Suprapubic skin (tissue), 4 donors: ENCODE measurements around the gene ELOVL3. TPM values are rescaled to one million over a fixed set of nuclear protein-coding genes. Genes with fewer than 3 reads are reported as not detected.

ENCODE experiments used
- DNase-seq, 2 donors: peaks; one replicate each; pipeline ENCODE4 v3.0.0-alpha.2; 2019; ENCODE audit warnings: low spot score in 2 of 2
- H3K27ac ChIP-seq: fragments of 200-600 bp; sonication (generic); one replicate; pipeline ENCODE4 v1.5.1; 2019
- H3K27me3 ChIP-seq: fragments of 200-600 bp; sonication (generic); one replicate; pipeline ENCODE4 v1.5.1; 2019
- H3K36me3 ChIP-seq: fragments of 200-600 bp; sonication (generic); one replicate; pipeline ENCODE4 v1.5.1; 2019
- H3K4me1 ChIP-seq: fragments of 200-600 bp; sonication (generic); one replicate; pipeline ENCODE4 v1.5.1; 2019
- H3K4me3 ChIP-seq: fragments of 200-600 bp; sonication (generic); one replicate; pipeline ENCODE4 v1.5.1; 2019; ENCODE audit warnings: mild to moderate bottlenecking
- H3K9me3 ChIP-seq: fragments of 200-600 bp; sonication (generic); one replicate; pipeline ENCODE4 v1.5.1; 2019
- EP300 ChIP-seq: sonication (generic); formaldehyde crosslinking; IDR thresholded peaks from one replicate; pipeline ENCODE4 v1.6.1; 2017; ENCODE audit warnings: antibody characterized with exemption
- POLR2A ChIP-seq, 2 donors: fragments of 450-650 bp; IDR thresholded peaks; one replicate each; pipeline ENCODE4 v1.6.1; 2017; ENCODE audit warnings: antibody characterized with exemption in 2 of 2, mild to moderate bottlenecking in 2 of 2, moderate library complexity in 2 of 2
- POLR2AphosphoS5 ChIP-seq, 3 donors: sonication (generic); formaldehyde crosslinking; IDR thresholded peaks; one replicate each; pipeline ENCODE4 v1.6.1; 2017; ENCODE audit warnings: antibody characterized with exemption in 3 of 3
- WGBS: methylation state at CpG from one replicate; pipeline ENCODE4 v1.1.5; 2018; 5-methylcytosine and 5-hydroxymethylcytosine counted together
- total RNA-seq, 4 donors: library from RNA; depleted of rRNA; stranded (reverse); fragments of >200 nt; gene quantifications; one replicate each; pipeline ENCODE4 v1.1.0, GENCODE V29; 2016
- TF ChIP-seq, protein P1 (sequence below), 2 donors: fragments of 200-600 bp in 1 of 2; fragments of 450-650 bp in 1 of 2; sonication (generic) in 1 of 2; IDR thresholded peaks; one replicate each; pipeline ENCODE4 v1.5.1; 2016 to 2019; ENCODE audit warnings: antibody characterized with exemption in 2 of 2, mild to moderate bottlenecking in 1 of 2, moderate library complexity in 1 of 2

ELOVL3 gene
- total RNA-seq, 4 donors from 2014 or later, result 16.9 to 84.1 (median 56.5) TPM

DNA sequence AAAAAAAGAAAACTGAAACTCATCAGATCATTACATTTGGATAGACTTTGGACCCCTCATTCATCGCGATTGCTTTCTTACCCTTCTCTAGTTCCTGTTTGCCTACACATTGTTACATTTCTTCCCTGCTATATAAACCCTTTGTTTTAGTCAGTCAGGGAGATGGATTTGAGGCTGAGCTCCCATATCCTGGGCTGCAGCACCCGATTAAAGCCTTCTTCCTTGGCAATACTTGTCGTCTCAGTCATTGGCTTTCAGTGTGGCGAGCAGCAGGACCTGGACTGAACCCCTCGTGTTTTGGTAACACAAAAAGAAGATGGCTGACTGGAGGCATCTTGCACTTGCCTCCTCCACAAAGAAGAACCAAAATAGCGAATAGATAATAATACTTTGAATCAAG is 34.1 kb upstream of the ELOVL3 start:
- WGBS, result 79% methylated on average over 7 of the region's 7 CpGs

DNA sequence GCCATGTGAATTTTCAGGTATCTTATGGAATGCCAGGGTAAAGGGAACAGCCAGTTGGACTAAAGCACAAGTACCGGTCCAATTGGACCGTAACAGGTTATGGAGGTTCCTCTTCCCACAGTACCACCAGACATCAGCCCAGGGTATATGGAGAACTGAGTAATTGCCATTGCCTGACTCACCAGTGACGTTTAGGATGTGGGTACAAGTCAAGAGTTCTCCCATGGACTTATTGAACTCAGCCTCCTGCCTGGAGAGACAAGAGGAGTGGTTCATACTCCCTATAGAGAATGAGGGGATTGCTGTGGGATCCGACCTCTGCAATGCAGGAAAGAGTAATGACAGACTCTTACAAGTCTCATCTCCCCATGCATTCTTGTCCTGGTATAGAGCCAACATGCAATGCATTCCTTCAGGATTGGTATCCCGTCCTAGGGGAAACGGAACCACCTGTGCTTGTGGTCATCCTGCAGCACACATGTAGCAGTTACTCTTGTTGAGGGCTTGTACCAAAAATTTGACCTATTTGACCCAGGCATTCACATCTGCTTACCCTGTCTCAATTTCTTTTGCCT is 30.7 kb upstream of the ELOVL3 start:
- no peak for DNase-seq
- Histone ChIP-seq H3K9me3 (no peaks in the 10 kb centered on the region), H3K27me3 (no peaks in the 10 kb centered on the region), H3K4me3 (no peak overlapping the region), H3K27ac (no peak overlapping the region), H3K36me3 (no peaks in the 10 kb centered on the region), H3K4me1 (no peaks in the 10 kb centered on the region)
- WGBS, result 75% methylated on average over 6 of the region's 6 CpGs
- TF ChIP-seq, protein P1, sequence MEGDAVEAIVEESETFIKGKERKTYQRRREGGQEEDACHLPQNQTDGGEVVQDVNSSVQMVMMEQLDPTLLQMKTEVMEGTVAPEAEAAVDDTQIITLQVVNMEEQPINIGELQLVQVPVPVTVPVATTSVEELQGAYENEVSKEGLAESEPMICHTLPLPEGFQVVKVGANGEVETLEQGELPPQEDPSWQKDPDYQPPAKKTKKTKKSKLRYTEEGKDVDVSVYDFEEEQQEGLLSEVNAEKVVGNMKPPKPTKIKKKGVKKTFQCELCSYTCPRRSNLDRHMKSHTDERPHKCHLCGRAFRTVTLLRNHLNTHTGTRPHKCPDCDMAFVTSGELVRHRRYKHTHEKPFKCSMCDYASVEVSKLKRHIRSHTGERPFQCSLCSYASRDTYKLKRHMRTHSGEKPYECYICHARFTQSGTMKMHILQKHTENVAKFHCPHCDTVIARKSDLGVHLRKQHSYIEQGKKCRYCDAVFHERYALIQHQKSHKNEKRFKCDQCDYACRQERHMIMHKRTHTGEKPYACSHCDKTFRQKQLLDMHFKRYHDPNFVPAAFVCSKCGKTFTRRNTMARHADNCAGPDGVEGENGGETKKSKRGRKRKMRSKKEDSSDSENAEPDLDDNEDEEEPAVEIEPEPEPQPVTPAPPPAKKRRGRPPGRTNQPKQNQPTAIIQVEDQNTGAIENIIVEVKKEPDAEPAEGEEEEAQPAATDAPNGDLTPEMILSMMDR (IDR thresholded peaks at IDR 0.05), result no peak
- TF ChIP-seq POLR2AphosphoS5 (IDR thresholded peaks at IDR 0.05), result no peak
- TF ChIP-seq EP300, result no peak
- TF ChIP-seq POLR2A (IDR thresholded peaks at IDR 0.05), result no peak

More for the DNA sequence above, 34.1 kb upstream of the ELOVL3 start:
- no peak overlapping the region for H3K27ac ChIP-seq
- no peak for DNase-seq
- no peaks in the 10 kb centered on the region for H3K36me3 ChIP-seq
- H3K27me3 ChIP-seq, result no peaks in the 10 kb centered on the region
- H3K4me3 ChIP-seq, result no peak overlapping the region
- no peak for TF ChIP-seq POLR2AphosphoS5 (IDR thresholded peaks at IDR 0.05)
- TF ChIP-seq POLR2A (IDR thresholded peaks at IDR 0.05), result no peak
- TF ChIP-seq, protein P1 (IDR thresholded peaks at IDR 0.05), result no peak
- no peak for TF ChIP-seq EP300
- H3K4me1 ChIP-seq, result no peaks in the 10 kb centered on the region
- no peaks in the 10 kb centered on the region for H3K9me3 ChIP-seq

GRCh38 chr10:102196893-102197292 is 29.2 kb upstream of the ELOVL3 start:
- H3K36me3 ChIP-seq, result no peaks in the 10 kb centered on the region
- H3K4me1 ChIP-seq, result no peaks in the 10 kb centered on the region
- H3K27ac ChIP-seq, result no peak overlapping the region
- no peak overlapping the region for H3K4me3 ChIP-seq
- TF ChIP-seq EP300 (no peak), POLR2AphosphoS5 (IDR thresholded peaks at IDR 0.05) (no peak), POLR2A (IDR thresholded peaks at IDR 0.05) (no peak)
- WGBS, result 89% methylated on average over 2 of the region's 2 CpGs
- H3K9me3 ChIP-seq, result no peaks in the 10 kb centered on the region
- no peak for DNase-seq
- H3K27me3 ChIP-seq, result no peaks in the 10 kb centered on the region

GRCh38 chr10:102198027-102198426 is 28.1 kb upstream of the ELOVL3 start:
- Histone ChIP-seq H3K4me1 (no peaks in the 10 kb centered on the region), H3K9me3 (no peaks in the 10 kb centered on the region), H3K27me3 (no peaks in the 10 kb centered on the region), H3K36me3 (no peaks in the 10 kb centered on the region), H3K27ac (no peak overlapping the region), H3K4me3 (no peak overlapping the region)
- TF ChIP-seq EP300 (no peak), POLR2A (IDR thresholded peaks at IDR 0.05) (no peak), POLR2AphosphoS5 (IDR thresholded peaks at IDR 0.05) (no peak)
- TF ChIP-seq, protein P1 (IDR thresholded peaks at IDR 0.05), result no peak
- DNase-seq, result no peak
- 85% methylated on average over 2 of the region's 2 CpGs for WGBS

DNA sequence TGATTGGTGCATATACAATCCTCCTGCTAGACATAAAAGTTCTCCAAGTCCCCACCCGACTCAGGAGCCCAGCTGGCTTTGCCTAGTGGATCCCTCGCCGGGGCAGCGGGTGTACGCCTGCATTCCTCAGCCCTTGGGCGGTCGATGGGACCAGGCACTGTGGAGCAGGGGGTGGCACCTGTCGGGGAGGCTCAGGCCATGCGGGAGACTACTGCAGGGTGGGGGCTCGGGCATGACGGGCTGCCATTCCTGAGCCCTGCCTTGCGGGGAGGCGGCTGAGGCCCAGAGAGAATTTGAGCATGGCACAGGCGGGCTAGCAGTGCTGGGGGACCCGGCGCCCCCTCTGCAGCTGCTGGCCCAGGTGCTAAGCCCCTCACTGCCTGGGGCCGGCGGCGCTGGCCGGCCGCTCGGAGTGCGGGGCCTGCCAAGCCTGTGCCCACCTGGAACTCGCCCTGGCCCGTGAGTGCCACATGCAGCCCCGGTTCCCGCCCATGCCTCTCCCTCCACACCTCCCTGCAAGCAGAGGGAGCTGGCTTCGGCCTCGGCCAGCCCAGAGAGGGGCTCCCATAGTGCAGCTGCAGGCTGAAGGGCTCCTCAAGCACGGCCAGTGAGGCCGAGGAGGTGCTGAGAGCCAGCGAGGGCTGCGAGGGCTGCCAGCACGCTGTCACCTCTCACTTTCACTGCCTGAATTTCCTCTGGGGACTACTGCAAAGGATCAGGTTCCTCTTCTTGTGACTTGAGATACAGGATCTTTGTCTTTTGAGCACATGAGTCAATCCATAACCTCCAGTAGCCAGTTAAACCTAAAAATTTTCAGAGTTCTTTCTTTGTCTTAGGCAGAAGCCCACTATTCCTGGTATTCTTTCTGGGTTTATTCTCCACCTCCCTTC is 25.1 kb upstream of the ELOVL3 start:
- no peak for DNase-seq
- no peaks in the 10 kb centered on the region for H3K4me1 ChIP-seq
- no peak overlapping the region for H3K4me3 ChIP-seq
- 87% methylated on average over 15 of the region's 34 CpGs for WGBS
- TF ChIP-seq, protein P1 (IDR thresholded peaks at IDR 0.05), result no peak
- TF ChIP-seq EP300 (no peak), POLR2A (IDR thresholded peaks at IDR 0.05) (no peak), POLR2AphosphoS5 (IDR thresholded peaks at IDR 0.05) (no peak)
- no peak overlapping the region for H3K27ac ChIP-seq
- H3K9me3 ChIP-seq, result peaks cover 3% of the 10 kb centered on the region
- no peaks in the 10 kb centered on the region for H3K36me3 ChIP-seq
- H3K27me3 ChIP-seq, result no peaks in the 10 kb centered on the region
